ENCODE data around the gene ANKH.

ANKH gene

GRCh38 chr5:14713476-14714390, 157.8 kb downstream of the ANKH start:
- ATAC-seq, result no peak; the same call in 2 of the 3 replicates
- TF ChIP-seq ZFP3 (CRISPR knock-in tag; IDR thresholded peaks at IDR 0.05) (no peak), ISL1 (CRISPR knock-in tag; IDR thresholded peaks at IDR 0.05) (no peak), OSR1 (CRISPR knock-in tag; IDR thresholded peaks at IDR 0.05) (no peak), ARNTL (CRISPR knock-in tag; IDR thresholded peaks at IDR 0.05; ENCODE audit: borderline replicate concordance, low read depth) (no peak), ZNF565 (CRISPR knock-in tag; conservative IDR thresholded peaks at IDR 0.05; ENCODE audit: low read depth) (no peak), ESRRG (CRISPR knock-in tag; IDR thresholded peaks at IDR 0.05) (no peak)
- TF ChIP-seq, protein P1, sequence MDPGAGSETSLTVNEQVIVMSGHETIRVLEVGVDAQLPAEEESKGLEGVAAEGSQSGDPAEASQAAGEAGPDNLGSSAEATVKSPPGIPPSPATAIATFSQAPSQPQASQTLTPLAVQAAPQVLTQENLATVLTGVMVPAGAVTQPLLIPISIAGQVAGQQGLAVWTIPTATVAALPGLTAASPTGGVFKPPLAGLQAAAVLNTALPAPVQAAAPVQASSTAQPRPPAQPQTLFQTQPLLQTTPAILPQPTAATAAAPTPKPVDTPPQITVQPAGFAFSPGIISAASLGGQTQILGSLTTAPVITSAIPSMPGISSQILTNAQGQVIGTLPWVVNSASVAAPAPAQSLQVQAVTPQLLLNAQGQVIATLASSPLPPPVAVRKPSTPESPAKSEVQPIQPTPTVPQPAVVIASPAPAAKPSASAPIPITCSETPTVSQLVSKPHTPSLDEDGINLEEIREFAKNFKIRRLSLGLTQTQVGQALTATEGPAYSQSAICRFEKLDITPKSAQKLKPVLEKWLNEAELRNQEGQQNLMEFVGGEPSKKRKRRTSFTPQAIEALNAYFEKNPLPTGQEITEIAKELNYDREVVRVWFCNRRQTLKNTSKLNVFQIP (CRISPR knock-in tag; IDR thresholded peaks at IDR 0.05; ENCODE audit: borderline replicate concordance, low read depth), result no peak
- TF ChIP-seq, protein P2, sequence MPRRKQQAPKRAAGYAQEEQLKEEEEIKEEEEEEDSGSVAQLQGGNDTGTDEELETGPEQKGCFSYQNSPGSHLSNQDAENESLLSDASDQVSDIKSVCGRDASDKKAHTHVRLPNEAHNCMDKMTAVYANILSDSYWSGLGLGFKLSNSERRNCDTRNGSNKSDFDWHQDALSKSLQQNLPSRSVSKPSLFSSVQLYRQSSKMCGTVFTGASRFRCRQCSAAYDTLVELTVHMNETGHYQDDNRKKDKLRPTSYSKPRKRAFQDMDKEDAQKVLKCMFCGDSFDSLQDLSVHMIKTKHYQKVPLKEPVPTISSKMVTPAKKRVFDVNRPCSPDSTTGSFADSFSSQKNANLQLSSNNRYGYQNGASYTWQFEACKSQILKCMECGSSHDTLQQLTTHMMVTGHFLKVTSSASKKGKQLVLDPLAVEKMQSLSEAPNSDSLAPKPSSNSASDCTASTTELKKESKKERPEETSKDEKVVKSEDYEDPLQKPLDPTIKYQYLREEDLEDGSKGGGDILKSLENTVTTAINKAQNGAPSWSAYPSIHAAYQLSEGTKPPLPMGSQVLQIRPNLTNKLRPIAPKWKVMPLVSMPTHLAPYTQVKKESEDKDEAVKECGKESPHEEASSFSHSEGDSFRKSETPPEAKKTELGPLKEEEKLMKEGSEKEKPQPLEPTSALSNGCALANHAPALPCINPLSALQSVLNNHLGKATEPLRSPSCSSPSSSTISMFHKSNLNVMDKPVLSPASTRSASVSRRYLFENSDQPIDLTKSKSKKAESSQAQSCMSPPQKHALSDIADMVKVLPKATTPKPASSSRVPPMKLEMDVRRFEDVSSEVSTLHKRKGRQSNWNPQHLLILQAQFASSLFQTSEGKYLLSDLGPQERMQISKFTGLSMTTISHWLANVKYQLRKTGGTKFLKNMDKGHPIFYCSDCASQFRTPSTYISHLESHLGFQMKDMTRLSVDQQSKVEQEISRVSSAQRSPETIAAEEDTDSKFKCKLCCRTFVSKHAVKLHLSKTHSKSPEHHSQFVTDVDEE (CRISPR knock-in tag; IDR thresholded peaks at IDR 0.05), result no peak

DNA sequence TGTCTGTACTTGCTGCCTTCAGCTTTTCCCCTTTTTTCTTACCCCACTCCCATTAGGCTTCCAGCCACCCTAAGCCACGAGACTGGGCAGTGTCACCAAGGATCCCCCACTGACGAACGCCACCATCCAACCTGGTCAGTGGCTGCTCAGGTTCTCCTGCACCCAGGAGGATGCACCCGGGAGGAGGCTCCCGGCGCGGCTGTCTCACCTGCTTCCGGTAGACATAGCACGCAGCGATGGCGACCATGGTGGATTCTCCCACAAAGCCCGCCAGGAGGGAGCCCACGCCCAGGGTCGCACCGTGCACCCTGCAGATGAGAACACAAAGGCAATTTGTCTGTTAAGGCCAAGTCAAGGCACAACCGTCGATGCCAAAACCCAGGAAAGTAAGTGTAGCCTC, 158.9 kb downstream of the ANKH start:
- TF ChIP-seq ISL1 (CRISPR knock-in tag; IDR thresholded peaks at IDR 0.05) (no peak), ZNF8 (CRISPR knock-in tag; IDR thresholded peaks at IDR 0.05) (no peak), GLIS3 (CRISPR knock-in tag; IDR thresholded peaks at IDR 0.05) (no peak), TCF4 (CRISPR knock-in tag; IDR thresholded peaks at IDR 0.05; ENCODE audit: borderline replicate concordance) (no peak), ZNF565 (CRISPR knock-in tag; conservative IDR thresholded peaks at IDR 0.05; ENCODE audit: low read depth) (no peak), ZFP30 (CRISPR knock-in tag; IDR thresholded peaks at IDR 0.05) (no peak), TOX (CRISPR knock-in tag; IDR thresholded peaks at IDR 0.05; ENCODE audit: borderline replicate concordance) (no peak), ESRRG (CRISPR knock-in tag; IDR thresholded peaks at IDR 0.05) (no peak), ARNTL (CRISPR knock-in tag; IDR thresholded peaks at IDR 0.05; ENCODE audit: borderline replicate concordance, low read depth) (no peak), PPARA (CRISPR knock-in tag; IDR thresholded peaks at IDR 0.05; ENCODE audit: borderline replicate concordance) (no peak), RARB (CRISPR knock-in tag; IDR thresholded peaks at IDR 0.05) (no peak), CSDC2 (CRISPR knock-in tag; IDR thresholded peaks at IDR 0.05) (no peak), SNAI2 (CRISPR knock-in tag; IDR thresholded peaks at IDR 0.05) (no peak), ZFP3 (CRISPR knock-in tag; IDR thresholded peaks at IDR 0.05) (no peak)
- TF ChIP-seq, protein P3, sequence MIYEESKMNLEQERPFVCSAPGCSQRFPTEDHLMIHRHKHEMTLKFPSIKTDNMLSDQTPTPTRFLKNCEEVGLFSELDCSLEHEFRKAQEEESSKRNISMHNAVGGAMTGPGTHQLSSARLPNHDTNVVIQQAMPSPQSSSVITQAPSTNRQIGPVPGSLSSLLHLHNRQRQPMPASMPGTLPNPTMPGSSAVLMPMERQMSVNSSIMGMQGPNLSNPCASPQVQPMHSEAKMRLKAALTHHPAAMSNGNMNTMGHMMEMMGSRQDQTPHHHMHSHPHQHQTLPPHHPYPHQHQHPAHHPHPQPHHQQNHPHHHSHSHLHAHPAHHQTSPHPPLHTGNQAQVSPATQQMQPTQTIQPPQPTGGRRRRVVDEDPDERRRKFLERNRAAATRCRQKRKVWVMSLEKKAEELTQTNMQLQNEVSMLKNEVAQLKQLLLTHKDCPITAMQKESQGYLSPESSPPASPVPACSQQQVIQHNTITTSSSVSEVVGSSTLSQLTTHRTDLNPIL (CRISPR knock-in tag; IDR thresholded peaks at IDR 0.05; ENCODE audit: low read depth), result no peak
- TF ChIP-seq, protein P2 (CRISPR knock-in tag; IDR thresholded peaks at IDR 0.05), result no peak
- TF ChIP-seq, protein P4, sequence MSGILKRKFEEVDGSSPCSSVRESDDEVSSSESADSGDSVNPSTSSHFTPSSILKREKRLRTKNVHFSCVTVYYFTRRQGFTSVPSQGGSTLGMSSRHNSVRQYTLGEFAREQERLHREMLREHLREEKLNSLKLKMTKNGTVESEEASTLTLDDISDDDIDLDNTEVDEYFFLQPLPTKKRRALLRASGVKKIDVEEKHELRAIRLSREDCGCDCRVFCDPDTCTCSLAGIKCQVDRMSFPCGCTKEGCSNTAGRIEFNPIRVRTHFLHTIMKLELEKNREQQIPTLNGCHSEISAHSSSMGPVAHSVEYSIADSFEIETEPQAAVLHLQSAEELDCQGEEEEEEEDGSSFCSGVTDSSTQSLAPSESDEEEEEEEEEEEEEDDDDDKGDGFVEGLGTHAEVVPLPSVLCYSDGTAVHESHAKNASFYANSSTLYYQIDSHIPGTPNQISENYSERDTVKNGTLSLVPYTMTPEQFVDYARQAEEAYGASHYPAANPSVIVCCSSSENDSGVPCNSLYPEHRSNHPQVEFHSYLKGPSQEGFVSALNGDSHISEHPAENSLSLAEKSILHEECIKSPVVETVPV (CRISPR knock-in tag; IDR thresholded peaks at IDR 0.05), result no peak
- TF ChIP-seq, protein P5, sequence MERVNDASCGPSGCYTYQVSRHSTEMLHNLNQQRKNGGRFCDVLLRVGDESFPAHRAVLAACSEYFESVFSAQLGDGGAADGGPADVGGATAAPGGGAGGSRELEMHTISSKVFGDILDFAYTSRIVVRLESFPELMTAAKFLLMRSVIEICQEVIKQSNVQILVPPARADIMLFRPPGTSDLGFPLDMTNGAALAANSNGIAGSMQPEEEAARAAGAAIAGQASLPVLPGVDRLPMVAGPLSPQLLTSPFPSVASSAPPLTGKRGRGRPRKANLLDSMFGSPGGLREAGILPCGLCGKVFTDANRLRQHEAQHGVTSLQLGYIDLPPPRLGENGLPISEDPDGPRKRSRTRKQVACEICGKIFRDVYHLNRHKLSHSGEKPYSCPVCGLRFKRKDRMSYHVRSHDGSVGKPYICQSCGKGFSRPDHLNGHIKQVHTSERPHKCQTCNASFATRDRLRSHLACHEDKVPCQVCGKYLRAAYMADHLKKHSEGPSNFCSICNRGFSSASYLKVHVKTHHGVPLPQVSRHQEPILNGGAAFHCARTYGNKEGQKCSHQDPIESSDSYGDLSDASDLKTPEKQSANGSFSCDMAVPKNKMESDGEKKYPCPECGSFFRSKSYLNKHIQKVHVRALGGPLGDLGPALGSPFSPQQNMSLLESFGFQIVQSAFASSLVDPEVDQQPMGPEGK (CRISPR knock-in tag; IDR thresholded peaks at IDR 0.05; ENCODE audit: borderline replicate concordance), result no peak
- ATAC-seq, result no peak

All from SK-N-SH treated with all-trans-retinoic acid at 6 μM for 48 hours (cell line).